ENCODE measurements around the gene CALCOCO1. TPM values are rescaled to one million over a fixed set of nuclear protein-coding genes. Genes with fewer than 3 reads are reported as not detected.

The CALCOCO1 gene
- total RNA-seq, 1 donor from 2014 or later: 131 TPM

DNA sequence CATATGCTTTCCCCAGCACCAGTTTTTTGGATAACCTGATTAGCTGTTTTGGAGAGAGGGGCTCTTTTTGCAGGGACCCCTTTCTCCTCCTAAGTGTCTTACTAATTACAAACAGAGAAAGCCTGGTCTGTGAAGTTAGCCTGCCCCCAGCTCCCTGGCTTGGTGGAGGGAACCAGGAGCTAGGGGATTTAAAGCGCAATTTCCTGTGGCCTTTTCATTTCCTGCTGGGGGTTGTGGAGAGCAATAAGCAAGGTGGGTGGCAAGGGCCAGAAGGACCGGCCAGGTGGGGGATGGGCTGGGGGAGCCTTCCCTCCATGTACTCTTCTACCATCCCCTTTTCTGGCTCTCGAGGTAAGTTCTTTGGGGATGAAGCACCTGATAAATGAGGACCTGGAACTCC is 28.6 kb upstream of the CALCOCO1 start:
- Histone ChIP-seq H3K27me3 (no peaks in the 10 kb centered on the region), H3K27ac (no peak overlapping the region), H3K9me3 (no peaks in the 10 kb centered on the region), H3K4me3 (no peak overlapping the region), H3K4me1 (peaks cover 18% of the 10 kb centered on the region), H3K36me3 (no peaks in the 10 kb centered on the region)
- DNase-seq (ENCODE audit: extremely low spot score in 2 of 2): no peak
- no peak for TF ChIP-seq POLR2A (IDR thresholded peaks at IDR 0.05)
- no peak for TF ChIP-seq POLR2AphosphoS5 (IDR thresholded peaks at IDR 0.05; ENCODE audit: insufficient read depth in 1 of 2, low read depth in 1 of 2)
- TF ChIP-seq, protein P1, sequence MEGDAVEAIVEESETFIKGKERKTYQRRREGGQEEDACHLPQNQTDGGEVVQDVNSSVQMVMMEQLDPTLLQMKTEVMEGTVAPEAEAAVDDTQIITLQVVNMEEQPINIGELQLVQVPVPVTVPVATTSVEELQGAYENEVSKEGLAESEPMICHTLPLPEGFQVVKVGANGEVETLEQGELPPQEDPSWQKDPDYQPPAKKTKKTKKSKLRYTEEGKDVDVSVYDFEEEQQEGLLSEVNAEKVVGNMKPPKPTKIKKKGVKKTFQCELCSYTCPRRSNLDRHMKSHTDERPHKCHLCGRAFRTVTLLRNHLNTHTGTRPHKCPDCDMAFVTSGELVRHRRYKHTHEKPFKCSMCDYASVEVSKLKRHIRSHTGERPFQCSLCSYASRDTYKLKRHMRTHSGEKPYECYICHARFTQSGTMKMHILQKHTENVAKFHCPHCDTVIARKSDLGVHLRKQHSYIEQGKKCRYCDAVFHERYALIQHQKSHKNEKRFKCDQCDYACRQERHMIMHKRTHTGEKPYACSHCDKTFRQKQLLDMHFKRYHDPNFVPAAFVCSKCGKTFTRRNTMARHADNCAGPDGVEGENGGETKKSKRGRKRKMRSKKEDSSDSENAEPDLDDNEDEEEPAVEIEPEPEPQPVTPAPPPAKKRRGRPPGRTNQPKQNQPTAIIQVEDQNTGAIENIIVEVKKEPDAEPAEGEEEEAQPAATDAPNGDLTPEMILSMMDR (IDR thresholded peaks at IDR 0.05): no peak
- intact Hi-C loops (cut with DNase I): no loop called here

DNA sequence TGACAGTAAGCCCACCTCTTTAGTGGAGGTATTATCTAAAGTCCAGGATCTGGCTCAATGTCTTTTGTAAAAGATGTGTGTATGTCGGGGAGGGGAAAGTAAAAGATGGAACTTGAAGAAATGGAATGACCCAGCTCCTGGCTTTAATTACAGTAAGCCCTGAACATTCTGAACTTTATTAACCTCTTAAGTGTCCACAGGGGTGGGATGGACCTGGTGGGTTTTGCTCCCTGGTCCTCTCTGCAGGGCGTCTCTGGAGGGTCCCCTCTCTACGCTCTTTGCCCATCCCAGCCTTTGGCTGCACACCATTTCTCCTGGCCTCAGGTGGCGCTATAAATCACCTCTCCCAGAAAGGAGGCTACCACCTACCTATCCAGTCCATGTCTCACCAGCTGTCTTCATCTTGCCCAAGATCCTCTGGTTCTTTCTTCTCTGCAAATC is 28.2 kb upstream of the CALCOCO1 start:
- DNase-seq (ENCODE audit: extremely low spot score in 2 of 2): no peak
- Histone ChIP-seq H3K27ac (no peak overlapping the region), H3K27me3 (no peaks in the 10 kb centered on the region), H3K4me1 (peaks cover 23% of the 10 kb centered on the region), H3K9me3 (no peaks in the 10 kb centered on the region), H3K4me3 (no peak overlapping the region), H3K36me3 (no peaks in the 10 kb centered on the region)
- intact Hi-C loops (cut with DNase I): no loop called here
- no peak for TF ChIP-seq POLR2A (IDR thresholded peaks at IDR 0.05)
- no peak for TF ChIP-seq POLR2AphosphoS5 (IDR thresholded peaks at IDR 0.05; ENCODE audit: insufficient read depth in 1 of 2, low read depth in 1 of 2)
- TF ChIP-seq, protein P1 (IDR thresholded peaks at IDR 0.05): no peak

DNA sequence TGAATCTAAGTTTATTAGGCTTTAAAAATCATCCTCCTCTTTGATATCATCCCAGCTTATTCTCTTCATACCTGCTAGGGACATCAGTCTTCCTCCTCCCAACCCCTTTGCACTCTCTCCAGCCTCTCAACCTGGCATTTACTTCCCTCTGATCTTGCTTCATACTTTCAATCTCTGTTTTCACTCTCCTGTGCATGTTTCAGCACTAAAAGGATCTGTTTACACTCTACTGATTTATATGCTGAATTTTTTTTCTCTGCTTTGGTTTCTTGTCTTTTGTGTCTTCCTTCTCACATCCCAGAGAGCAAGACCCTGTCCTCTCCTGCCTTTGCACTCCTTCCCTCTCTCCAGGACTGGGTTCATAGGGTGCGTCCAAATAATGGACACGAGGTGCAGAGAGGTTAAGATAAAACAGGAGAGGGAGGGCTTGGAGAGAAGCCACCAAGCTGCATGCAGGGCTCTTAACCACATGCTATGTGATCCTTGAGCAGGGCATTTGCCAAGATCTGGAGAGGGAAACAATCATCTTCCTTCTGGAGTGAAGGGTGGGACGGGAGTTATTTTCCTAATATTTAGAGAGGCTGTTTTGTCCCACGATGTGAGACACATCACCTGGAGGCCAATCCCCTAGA is 27.5 kb upstream of the CALCOCO1 start:
- no peak overlapping the region for H3K27ac ChIP-seq
- no peaks in the 10 kb centered on the region for H3K9me3 ChIP-seq
- intact Hi-C loops (cut with DNase I): no loop called here
- TF ChIP-seq, protein P1 (IDR thresholded peaks at IDR 0.05): no peak
- no peaks in the 10 kb centered on the region for H3K36me3 ChIP-seq
- no peak overlapping the region for H3K4me3 ChIP-seq
- peaks cover 25% of the 10 kb centered on the region for H3K4me1 ChIP-seq
- H3K27me3 ChIP-seq: no peaks in the 10 kb centered on the region
- DNase-seq (ENCODE audit: extremely low spot score in 2 of 2): no peak

DNA sequence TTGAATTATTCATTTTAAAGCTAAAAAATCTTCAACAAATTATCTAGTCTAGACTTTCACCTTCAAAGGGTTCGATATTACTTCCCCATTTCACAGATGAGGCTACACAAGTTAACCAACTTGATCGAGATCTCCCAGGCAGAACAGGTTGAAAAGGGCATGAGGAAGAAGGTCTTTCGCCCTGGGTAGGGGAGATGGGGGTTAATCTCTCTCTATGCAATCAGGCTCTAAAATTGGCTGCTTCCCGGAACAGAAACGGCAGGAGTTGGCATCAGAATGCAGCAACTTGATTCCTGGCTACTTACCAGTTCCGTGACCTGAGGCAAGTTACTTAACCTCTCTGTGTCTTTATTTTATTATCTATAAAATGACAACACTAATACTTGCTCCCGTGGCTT is 26.9 kb upstream of the CALCOCO1 start:
- H3K27ac ChIP-seq: no peak overlapping the region
- H3K4me1 ChIP-seq: peaks cover 25% of the 10 kb centered on the region
- H3K27me3 ChIP-seq: no peaks in the 10 kb centered on the region
- H3K36me3 ChIP-seq: no peaks in the 10 kb centered on the region
- no peak overlapping the region for H3K4me3 ChIP-seq
- no peaks in the 10 kb centered on the region for H3K9me3 ChIP-seq
- DNase-seq (ENCODE audit: extremely low spot score in 2 of 2): no peak
- intact Hi-C loops (cut with DNase I): no loop called here
- TF ChIP-seq, protein P1 (IDR thresholded peaks at IDR 0.05): no peak
- no peak for TF ChIP-seq POLR2A (IDR thresholded peaks at IDR 0.05)
- TF ChIP-seq POLR2AphosphoS5 (IDR thresholded peaks at IDR 0.05; ENCODE audit: insufficient read depth in 1 of 2, low read depth in 1 of 2): no peak

DNA sequence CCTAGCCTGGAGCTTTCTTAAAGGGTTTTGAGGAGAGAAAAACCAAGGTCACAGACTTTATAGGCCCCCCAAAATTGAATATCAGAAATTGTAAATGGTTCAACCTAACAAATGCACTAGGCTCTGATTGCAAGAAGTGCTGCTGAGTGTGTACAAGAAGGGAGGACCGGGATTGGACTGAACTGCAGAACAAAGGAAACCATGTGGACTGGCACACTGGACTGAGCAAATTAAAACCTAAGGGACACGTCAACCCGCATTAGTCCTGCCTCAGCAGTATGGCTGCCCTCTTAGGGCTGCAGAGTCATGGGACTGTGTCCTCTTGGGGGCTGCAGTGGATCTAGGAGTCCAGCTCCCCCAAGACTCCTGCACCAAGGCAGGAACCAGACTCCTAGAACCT is 25.4 kb upstream of the CALCOCO1 start:
- H3K4me1 ChIP-seq: peaks cover 25% of the 10 kb centered on the region
- no peak for TF ChIP-seq POLR2A (IDR thresholded peaks at IDR 0.05)
- DNase-seq (ENCODE audit: extremely low spot score in 2 of 2): no peak

More for the DNA sequence above, 25.4 kb upstream of the CALCOCO1 start:
- Histone ChIP-seq H3K9me3 (no peaks in the 10 kb centered on the region), H3K4me3 (no peak overlapping the region), H3K27ac (no peak overlapping the region), H3K36me3 (no peaks in the 10 kb centered on the region), H3K27me3 (no peaks in the 10 kb centered on the region)
- intact Hi-C loops (cut with DNase I): no loop called here
